GM12872 (cell line): ENCODE measurements around the gene FRMD4B.

Experiments used
- CTCF ChIP-seq: IDR thresholded peaks from 3 replicates; pipeline ENCODE4 v1.5.1; 2011; ENCODE audit warnings: low read depth, mild to moderate bottlenecking, low read length, moderate library complexity; ENCODE audit not compliant: insufficient read depth

Gene FRMD4B

GRCh38 chr3:69255928-69256327 is 130.0 kb downstream of the FRMD4B start:
- no peak for TF ChIP-seq CTCF

GRCh38 chr3:69254351-69254750 is 131.5 kb downstream of the FRMD4B start:
- TF ChIP-seq CTCF: no peak

- no peak for TF ChIP-seq CTCF
Measured at GRCh38 chr3:69252631-69253030, 133.3 kb downstream of the FRMD4B start.

- TF ChIP-seq CTCF: no peak
Measured at GRCh38 chr3:69252141-69252540, 133.7 kb downstream of the FRMD4B start.

- no peak for TF ChIP-seq CTCF
Measured at GRCh38 chr3:69251078-69251805, 134.6 kb downstream of the FRMD4B start.

GRCh38 chr3:69250014-69250413 is 135.9 kb downstream of the FRMD4B start:
- no peak for TF ChIP-seq CTCF

- no peak for TF ChIP-seq CTCF
Measured at GRCh38 chr3:69249001-69249400, 136.9 kb downstream of the FRMD4B start.
